CD4-positive, alpha-beta T cell (primary cell): ENCODE results near the gene ZNF175. TPM values are rescaled to one million over a fixed set of nuclear protein-coding genes. Genes with fewer than 3 reads are reported as not detected.

ENCODE experiments used
- ATAC-seq: fragments of 200-7000 bp; cut with Tn5 transposase; one replicate; pipeline ENCODE4 v1.10.0; 2022; ENCODE audit warnings: mild to moderate bottlenecking; ENCODE audit not compliant: poor library complexity
- CTCF ChIA-PET: fragments of 350-600 bp; sonication (Branson Sonifier 250); formaldehyde crosslinking; loops from one replicate; lab custom pipeline; 2021; ENCODE audit warnings: antibody characterized with exemption, inconsistent platforms; lab: Charles Lee
- POLR2A ChIA-PET: fragments of 350-600 bp; sonication (Branson Sonifier 250); formaldehyde crosslinking; loops from one replicate; lab custom pipeline; 2021; ENCODE audit warnings: antibody characterized with exemption, inconsistent platforms; lab: Charles Lee
- DNase-seq, 14 experiments: peaks; one replicate each; pipeline ENCODE4 v3.0.0-alpha.2; 2013 to 2020; ENCODE audit warnings: mixed read lengths in 2 of 14
- H3K27ac ChIP-seq, 2 donors: one replicate each; pipeline versions ENCODE4 v1.5.1 to v1.7.0; 2013; ENCODE audit warnings: low read length in 2 of 2, low read depth in 1 of 2, mild to moderate bottlenecking in 1 of 2
- H3K27me3 ChIP-seq, 2 experiments: 1 replicate in 1 of 2; 2 replicates in 1 of 2; pipeline versions ENCODE4 v1.6.1 to v1.7.0; 2013; ENCODE audit warnings: low read length in 2 of 2, control low read depth in 1 of 2, mild to moderate bottlenecking in 1 of 2, moderate library complexity in 1 of 2; ENCODE audit not compliant: insufficient read depth in 2 of 2, control insufficient read depth in 1 of 2
- H3K36me3 ChIP-seq: one replicate; pipeline ENCODE4 v1.6.1; 2013; ENCODE audit warnings: low read length, control low read depth; ENCODE audit not compliant: insufficient read depth
- H3K4me1 ChIP-seq: one replicate; pipeline ENCODE4 v1.6.1; 2013; ENCODE audit warnings: low read length, control low read depth; ENCODE audit not compliant: insufficient read depth
- H3K4me3 ChIP-seq: one replicate; pipeline ENCODE4 v1.5.1; 2013; ENCODE audit warnings: mild to moderate bottlenecking, low read length, moderate library complexity
- H3K9me3 ChIP-seq, 2 experiments: 1 replicate in 1 of 2; 2 replicates in 1 of 2; pipeline versions ENCODE4 v1.6.1 to v1.7.0; 2013; ENCODE audit warnings: low read length in 2 of 2, mild to moderate bottlenecking in 2 of 2, control low read depth in 1 of 2, moderate library complexity in 1 of 2; ENCODE audit not compliant: control insufficient read depth in 1 of 2, insufficient read depth in 1 of 2
- H3K27ac Mint-ChIP-seq: one replicate; pipeline ENCODE4 v1.8.0; 2020; ENCODE audit warnings: mixed read lengths
- H3K27me3 Mint-ChIP-seq: one replicate; pipeline ENCODE4 v1.8.0; 2021; ENCODE audit warnings: mixed read lengths
- H3K36me3 Mint-ChIP-seq: one replicate; pipeline ENCODE4 v1.8.0; 2021; ENCODE audit warnings: low read depth, mixed read lengths
- H3K4me1 Mint-ChIP-seq: one replicate; pipeline ENCODE4 v1.8.0; 2021; ENCODE audit warnings: low read depth, mixed read lengths
- H3K4me3 Mint-ChIP-seq: one replicate; pipeline ENCODE4 v1.8.0; 2020; ENCODE audit warnings: mild to moderate bottlenecking, mixed read lengths
- H3K9me3 Mint-ChIP-seq: one replicate; pipeline ENCODE4 v1.8.0; 2020; ENCODE audit warnings: mixed read lengths
- intact Hi-C, 2 experiments: fragments of 100-400 bp; cut with DNase I in 1 of 2; cut with micrococcal nuclease in 1 of 2; formaldehyde crosslinking; loops; one replicate each; pipeline versions ENCODE4 v1.15.1 to v1.9.0; 2023 to 2025; cut with DNase I, micrococcal nuclease
- total RNA-seq, 174 experiments: library from RNA in 2 of 174; stranded (reverse) in 2 of 174; gene quantifications; one replicate each; pipeline ENCODE4 v1.2.3 and lab custom pipeline; 2021 to 2026
- TF ChIP-seq, protein P1 (sequence below): fragments of 200-600 bp; IDR thresholded peaks from one replicate; pipeline ENCODE4 v1.8.0; 2022; ENCODE audit warnings: antibody characterized with exemption, mild to moderate bottlenecking

Gene ZNF175
- total RNA-seq, 2 experiments from 2014 or later, result 1.1 to 1.9 TPM

DNA sequence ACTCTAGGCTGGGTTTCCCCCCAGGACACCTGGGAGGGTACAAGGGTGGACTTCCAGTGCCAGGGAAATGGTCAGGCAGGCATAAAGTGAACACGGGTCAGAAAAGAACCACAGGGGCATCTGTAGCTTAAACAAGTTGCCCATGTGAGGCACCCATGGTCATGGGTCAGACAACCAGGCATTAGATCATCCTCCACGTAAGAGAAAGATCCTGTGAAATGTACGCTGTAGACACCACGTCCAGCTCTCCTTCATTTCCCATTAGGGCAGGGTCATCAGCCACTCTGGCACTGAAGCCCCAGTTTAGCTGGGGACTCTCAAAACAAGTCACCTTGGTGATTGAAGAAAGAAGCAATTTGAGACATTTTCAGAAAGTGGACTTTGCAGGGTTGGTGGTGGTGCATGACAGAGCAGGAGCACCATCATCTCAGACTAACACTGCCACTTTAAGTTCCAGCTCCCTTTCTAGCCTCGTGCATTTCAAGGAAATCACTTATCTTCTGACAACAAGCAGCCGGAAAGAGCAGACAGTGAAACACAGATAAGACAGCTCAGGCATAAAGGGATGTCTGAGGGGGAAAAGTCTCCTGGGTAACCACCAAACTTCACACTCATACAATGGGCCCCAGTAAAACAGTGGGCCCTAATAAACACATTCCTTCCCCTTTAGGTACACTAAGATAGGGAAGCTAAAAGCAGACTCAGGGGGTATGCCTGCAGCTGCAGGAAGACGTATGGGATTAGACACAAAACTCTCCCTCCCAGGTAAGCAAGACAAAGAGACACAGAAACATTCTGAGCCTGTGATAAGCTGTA, 23.5 kb upstream of the ZNF175 start:
- Mint-ChIP-seq H3K36me3 (no peaks in the 10 kb centered on the region), H3K27me3 (peaks cover 64% of the 10 kb centered on the region), H3K4me1 (peaks cover 27% of the 10 kb centered on the region), H3K4me3 (no peak overlapping the region), H3K9me3 (no peaks in the 10 kb centered on the region), H3K27ac (no peak overlapping the region)
- Histone ChIP-seq H3K27ac (no peak overlapping the region), H3K4me1 (peaks cover 12% of the 10 kb centered on the region), H3K36me3 (no peaks in the 10 kb centered on the region), H3K27me3 (peaks cover 21 to 24% of the 10 kb centered on the region in 2 experiments), H3K9me3 (peaks cover 0 to 5% of the 10 kb centered on the region in 2 experiments), H3K4me3 (no peak overlapping the region)
- intact Hi-C loops, result no loop called here
- TF ChIP-seq, protein P1, sequence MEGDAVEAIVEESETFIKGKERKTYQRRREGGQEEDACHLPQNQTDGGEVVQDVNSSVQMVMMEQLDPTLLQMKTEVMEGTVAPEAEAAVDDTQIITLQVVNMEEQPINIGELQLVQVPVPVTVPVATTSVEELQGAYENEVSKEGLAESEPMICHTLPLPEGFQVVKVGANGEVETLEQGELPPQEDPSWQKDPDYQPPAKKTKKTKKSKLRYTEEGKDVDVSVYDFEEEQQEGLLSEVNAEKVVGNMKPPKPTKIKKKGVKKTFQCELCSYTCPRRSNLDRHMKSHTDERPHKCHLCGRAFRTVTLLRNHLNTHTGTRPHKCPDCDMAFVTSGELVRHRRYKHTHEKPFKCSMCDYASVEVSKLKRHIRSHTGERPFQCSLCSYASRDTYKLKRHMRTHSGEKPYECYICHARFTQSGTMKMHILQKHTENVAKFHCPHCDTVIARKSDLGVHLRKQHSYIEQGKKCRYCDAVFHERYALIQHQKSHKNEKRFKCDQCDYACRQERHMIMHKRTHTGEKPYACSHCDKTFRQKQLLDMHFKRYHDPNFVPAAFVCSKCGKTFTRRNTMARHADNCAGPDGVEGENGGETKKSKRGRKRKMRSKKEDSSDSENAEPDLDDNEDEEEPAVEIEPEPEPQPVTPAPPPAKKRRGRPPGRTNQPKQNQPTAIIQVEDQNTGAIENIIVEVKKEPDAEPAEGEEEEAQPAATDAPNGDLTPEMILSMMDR, result no peak
- DNase-seq, result no peak
- no peak for ATAC-seq
- CTCF ChIA-PET, result no interaction called here
- POLR2A ChIA-PET, result no interaction called here

DNA sequence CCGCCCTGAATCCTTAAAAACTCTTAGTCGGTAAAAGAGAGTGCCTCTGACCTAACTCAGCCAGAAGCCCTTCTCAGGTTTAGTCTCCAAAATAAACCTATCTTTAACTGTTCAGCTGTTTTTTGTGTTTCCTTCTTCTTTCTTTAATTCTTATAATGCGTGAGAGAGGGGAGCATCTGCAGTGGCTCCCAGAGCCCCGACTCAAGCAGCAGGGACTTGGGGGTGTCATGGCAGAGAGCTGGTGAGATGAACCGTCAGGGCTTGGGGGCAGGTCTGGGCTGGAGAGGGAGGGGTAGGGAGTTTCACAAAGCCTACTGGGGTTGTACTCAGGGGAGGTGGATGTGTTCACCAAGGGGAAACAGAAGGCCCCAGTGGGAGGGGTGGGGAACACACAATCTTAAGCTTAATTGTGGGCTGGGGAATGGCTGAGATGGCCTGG, 22.9 kb upstream of the ZNF175 start:
- peaks cover 25 to 27% of the 10 kb centered on the region in 2 experiments for H3K27me3 ChIP-seq
- H3K9me3 Mint-ChIP-seq, result no peaks in the 10 kb centered on the region
- no peak overlapping the region for H3K4me3 Mint-ChIP-seq
- peaks cover 27% of the 10 kb centered on the region for H3K4me1 Mint-ChIP-seq
- ChIA-PET POLR2A (no interaction called here), CTCF (no interaction called here)
- no peaks in the 10 kb centered on the region for H3K36me3 Mint-ChIP-seq
- peaks cover 0 to 8% of the 10 kb centered on the region in 2 experiments for H3K9me3 ChIP-seq
- H3K4me1 ChIP-seq, result peaks cover 12% of the 10 kb centered on the region
- intact Hi-C loops, result no loop called here
- peaks cover 66% of the 10 kb centered on the region for H3K27me3 Mint-ChIP-seq
- TF ChIP-seq, protein P1, result no peak
- no peak for DNase-seq
- no peak overlapping the region for H3K27ac ChIP-seq
- ATAC-seq, result no peak
- H3K36me3 ChIP-seq, result no peaks in the 10 kb centered on the region
- no peak overlapping the region for H3K27ac Mint-ChIP-seq
- H3K4me3 ChIP-seq, result no peak overlapping the region

DNA sequence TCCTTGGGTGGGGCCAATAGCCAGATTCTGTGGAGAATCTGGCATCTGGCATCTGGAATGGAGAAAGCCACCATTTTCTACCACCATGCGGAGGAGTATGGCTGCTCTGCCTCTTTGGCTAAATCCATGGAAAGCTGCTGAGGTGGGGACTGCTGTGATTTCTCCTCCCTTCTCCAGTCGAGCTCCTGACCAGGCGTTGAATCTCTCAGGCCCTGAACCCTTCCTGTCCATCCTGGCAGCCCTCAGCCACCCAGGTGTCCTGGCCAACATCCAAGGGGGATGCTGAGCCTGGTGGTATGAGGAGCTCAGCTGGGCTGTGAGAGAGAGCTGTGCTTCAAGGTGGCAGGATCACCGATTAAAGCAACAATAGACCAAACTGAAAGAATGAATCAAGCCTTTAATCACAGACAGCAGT, 22.2 kb upstream of the ZNF175 start:
- peaks cover 0 to 9% of the 10 kb centered on the region in 2 experiments for H3K9me3 ChIP-seq
- Mint-ChIP-seq H3K27me3 (peaks cover 68% of the 10 kb centered on the region), H3K27ac (no peak overlapping the region), H3K4me1 (peaks cover 27% of the 10 kb centered on the region), H3K36me3 (no peaks in the 10 kb centered on the region), H3K9me3 (no peaks in the 10 kb centered on the region), H3K4me3 (no peak overlapping the region)
- ATAC-seq (no peak), DNase-seq (no peak)
- H3K27ac ChIP-seq, result no peak overlapping the region
- TF ChIP-seq, protein P1, result no peak
- CTCF ChIA-PET, result no interaction called here
- intact Hi-C loops, result no loop called here
- H3K36me3 ChIP-seq, result no peaks in the 10 kb centered on the region
- H3K4me1 ChIP-seq, result peaks cover 12% of the 10 kb centered on the region
- H3K4me3 ChIP-seq, result no peak overlapping the region
- peaks cover 28 to 33% of the 10 kb centered on the region in 2 experiments for H3K27me3 ChIP-seq
- POLR2A ChIA-PET, result no interaction called here
